ENCODE results near the gene EPYC. TPM values are rescaled to one million over a fixed set of nuclear protein-coding genes. Genes with fewer than 3 reads are reported as not detected.

EPYC gene
- polyA plus RNA-seq, 1 experiment = 0.11 TPM

GRCh38 chr12:90970911-90971310 lies 33.9 kb downstream of the EPYC start:
- CTCF ChIA-PET = interaction anchor here (3.2 kb wide), 1 partner anchor 12 kb away, joined by 18 read pairs; no protein-coding TSS in a partner anchor
- no peak for TF ChIP-seq CTCF (IDR thresholded peaks at IDR 0.05; ENCODE audit: low read depth, low read length)
- H3K27ac ChIP-seq (ENCODE audit: low read depth, low read length) = no peak overlapping the region

GRCh38 chr12:90970471-90970870 lies 34.3 kb downstream of the EPYC start:
- no peaks in the 10 kb centered on the region for H3K9me3 ChIP-seq (ENCODE audit: control insufficient read depth, insufficient read depth, low read length)
- POLR2A ChIA-PET = no interaction called here
- TF ChIP-seq CTCF (IDR thresholded peaks at IDR 0.05; ENCODE audit: low read depth, low read length) = no peak
- H3K4me3 ChIP-seq (ENCODE audit: low read depth, low read length) = no peak overlapping the region
- H3K27ac ChIP-seq (ENCODE audit: low read depth, low read length) = no peak overlapping the region
- CTCF ChIA-PET = interaction anchor here (2.1 to 3.2 kb wide), 2 partner anchors 11 to 386 kb away, joined by 5 to 18 read pairs; no protein-coding TSS in a partner anchor
- H3K27me3 ChIP-seq (ENCODE audit: control insufficient read depth, insufficient read depth, low read length) = no peaks in the 10 kb centered on the region
- DNase-seq (ENCODE audit: low read depth, low spot score) = no peak

More at GRCh38 chr12:90970911-90971310, 33.9 kb downstream of the EPYC start:
- Histone ChIP-seq H3K9me3 (ENCODE audit: control insufficient read depth, insufficient read depth, low read length) (no peaks in the 10 kb centered on the region), H3K4me3 (ENCODE audit: low read depth, low read length) (no peak overlapping the region), H3K27me3 (ENCODE audit: control insufficient read depth, insufficient read depth, low read length) (no peaks in the 10 kb centered on the region)
- POLR2A ChIA-PET = no interaction called here
- no peak for DNase-seq (ENCODE audit: low read depth, low spot score)

GRCh38 chr12:90969851-90970250 lies 34.9 kb downstream of the EPYC start:
- Histone ChIP-seq H3K27ac (ENCODE audit: low read depth, low read length) (no peak overlapping the region), H3K4me3 (ENCODE audit: low read depth, low read length) (no peak overlapping the region), H3K9me3 (ENCODE audit: control insufficient read depth, insufficient read depth, low read length) (no peaks in the 10 kb centered on the region), H3K27me3 (ENCODE audit: control insufficient read depth, insufficient read depth, low read length) (no peaks in the 10 kb centered on the region)
- DNase-seq (ENCODE audit: low read depth, low spot score) = no peak
- POLR2A ChIA-PET = no interaction called here
- CTCF ChIA-PET = interaction anchor here (0.7 to 3.2 kb wide), 7 partner anchors 8 to 386 kb away, joined by 3 to 29 read pairs (median 5); no protein-coding TSS in a partner anchor
- TF ChIP-seq CTCF (IDR thresholded peaks at IDR 0.05; ENCODE audit: low read depth, low read length) = no peak

GRCh38 chr12:90969346-90969745 lies 35.4 kb downstream of the EPYC start:
- no peak for TF ChIP-seq CTCF (IDR thresholded peaks at IDR 0.05; ENCODE audit: low read depth, low read length)
- H3K4me3 ChIP-seq (ENCODE audit: low read depth, low read length) = no peak overlapping the region
- H3K27ac ChIP-seq (ENCODE audit: low read depth, low read length) = no peak overlapping the region
- CTCF ChIA-PET = interaction anchor here (0.7 to 3.2 kb wide), 9 partner anchors 9 to 413 kb away, joined by 3 to 29 read pairs (median 4); no protein-coding TSS in a partner anchor
- DNase-seq (ENCODE audit: low read depth, low spot score) = no peak
- no peaks in the 10 kb centered on the region for H3K9me3 ChIP-seq (ENCODE audit: control insufficient read depth, insufficient read depth, low read length)
- POLR2A ChIA-PET = no interaction called here
- H3K27me3 ChIP-seq (ENCODE audit: control insufficient read depth, insufficient read depth, low read length) = no peaks in the 10 kb centered on the region

GRCh38 chr12:90965204-90965603 lies 39.6 kb downstream of the EPYC start:
- Histone ChIP-seq H3K27ac (ENCODE audit: low read depth, low read length) (no peak overlapping the region), H3K27me3 (ENCODE audit: control insufficient read depth, insufficient read depth, low read length) (no peaks in the 10 kb centered on the region), H3K4me3 (ENCODE audit: low read depth, low read length) (no peak overlapping the region), H3K9me3 (ENCODE audit: control insufficient read depth, insufficient read depth, low read length) (no peaks in the 10 kb centered on the region)
- no peak for DNase-seq (ENCODE audit: low read depth, low spot score)
- no peak for TF ChIP-seq CTCF (IDR thresholded peaks at IDR 0.05; ENCODE audit: low read depth, low read length)
- CTCF ChIA-PET = no interaction called here
- POLR2A ChIA-PET = no interaction called here
